Peyer's patch (tissue), 4 donors: ENCODE measurements around the gene AHCYL2.

Source experiments
- CTCF ChIP-seq, 6 experiments: fragments of 450-650 bp in 4 of 6; fragments of 200-600 bp in 2 of 6; sonication (generic) in 1 of 6; IDR thresholded peaks; one replicate each; pipeline ENCODE4 v1.5.1; 2017 to 2019; ENCODE audit warnings: antibody characterized with exemption in 6 of 6, mild to moderate bottlenecking in 3 of 6, moderate library complexity in 1 of 6
- POLR2A ChIP-seq, 2 donors: fragments of 450-650 bp; IDR thresholded peaks; one replicate each; pipeline ENCODE4 v1.5.1; 2017; ENCODE audit warnings: antibody characterized with exemption in 2 of 2, mild to moderate bottlenecking in 2 of 2, moderate library complexity in 2 of 2

GRCh38 chr7:129188372-129188891, 36.4 kb upstream of the AHCYL2 start, which contains the start of gene SMO:
- TF ChIP-seq CTCF (IDR thresholded peaks at IDR 0.05), result no peak
- no peak for TF ChIP-seq POLR2A (IDR thresholded peaks at IDR 0.05)
